Left colon (tissue), 2 donors: ENCODE measurements around the gene MTFR2. TPM values are rescaled to one million over a fixed set of nuclear protein-coding genes. Genes with fewer than 3 reads are reported as not detected.
"Not testable (repeated sequence)": the region's sequence is repeated elsewhere in the genome, so short reads cannot be mapped to it uniquely, and the experiment has no call there.

Experiments used
- ATAC-seq: fragments of 200-7000 bp; cut with Tn5 transposase; one replicate; pipeline ENCODE4 v1.9.1; 2020; ENCODE audit warnings: mild to moderate bottlenecking, moderate library complexity
- DNase-seq, 2 donors: peaks; one replicate each; pipeline ENCODE4 v3.0.0-alpha.2; 2020
- intact Hi-C, 2 donors: fragments of 100-400 bp; cut with DNase I in 1 of 2; cut with micrococcal nuclease in 1 of 2; formaldehyde crosslinking; loops; one replicate each; pipeline versions ENCODE4 v1.11.2 to v1.14.0; 2022; cut with DNase I, micrococcal nuclease
- total RNA-seq, 2 donors: library from RNA; stranded (reverse); fragmentation: NEBNext Ultra II Directional; extraction: Animal tissue kit (Norgen Biotek cat#: 25700); gene quantifications; one replicate each; pipeline ENCODE4 v1.2.1, GENCODE V29; 2021
- donor health status: DM: no; HTN: no; CAD: no.
- donor health status: DM: yes; HTN: yes; CAD: no.

MTFR2 gene
- total RNA-seq, 2 donors from 2014 or later: 1.2 to 3.1 TPM

GRCh38 chr6:136249336-136249735 lies 775 bp downstream of the MTFR2 start:
- no peak for ATAC-seq
- intact Hi-C loops: no loop called here
- DNase-seq: no peak

- ATAC-seq (no peak), DNase-seq (no peak)
- intact Hi-C loops: no loop called here
Measured at GRCh38 chr6:136244061-136244616, 6.0 kb downstream of the MTFR2 start.

DNA sequence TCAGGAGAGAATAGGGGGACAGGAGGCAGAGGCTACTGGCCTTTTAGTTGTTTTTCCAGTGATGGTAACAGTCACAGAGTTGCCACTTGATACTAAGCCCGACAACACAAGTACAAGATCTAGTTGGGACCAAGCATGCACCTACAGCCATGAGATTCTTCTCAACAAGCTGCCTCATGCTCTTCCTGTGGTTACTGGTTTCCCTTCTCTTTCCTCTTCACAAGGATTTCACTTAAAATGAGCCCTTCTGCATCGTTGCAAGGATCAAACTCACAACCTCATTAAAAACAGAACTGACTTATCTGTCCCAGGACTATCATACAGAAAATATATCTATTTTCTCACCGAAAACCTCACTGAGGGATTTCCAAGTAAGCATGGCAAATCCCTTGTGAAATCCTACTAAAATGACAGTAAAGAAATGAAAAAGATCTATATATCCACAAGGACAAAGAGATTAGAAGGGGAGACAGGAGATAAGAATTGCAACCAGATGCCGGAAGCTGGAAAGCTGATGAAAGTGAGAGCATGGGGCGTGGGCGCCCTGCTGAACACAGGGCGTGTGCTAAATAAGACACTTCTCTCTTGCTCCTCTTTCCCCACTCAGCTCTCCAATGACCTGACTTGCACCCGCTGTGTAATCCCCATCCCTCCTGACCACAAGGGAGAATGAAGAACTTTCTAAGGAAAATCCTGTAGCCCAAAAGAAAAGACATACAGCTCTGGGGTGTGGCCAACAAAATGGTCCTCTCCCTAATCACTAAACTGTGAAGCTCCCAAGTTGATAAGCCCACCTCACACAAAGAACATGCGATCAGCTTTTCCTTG lies 13.4 kb downstream of the MTFR2 start:
- no peak for DNase-seq
- intact Hi-C loops: no loop called here
- peak; percentile 49 for ATAC-seq

DNA sequence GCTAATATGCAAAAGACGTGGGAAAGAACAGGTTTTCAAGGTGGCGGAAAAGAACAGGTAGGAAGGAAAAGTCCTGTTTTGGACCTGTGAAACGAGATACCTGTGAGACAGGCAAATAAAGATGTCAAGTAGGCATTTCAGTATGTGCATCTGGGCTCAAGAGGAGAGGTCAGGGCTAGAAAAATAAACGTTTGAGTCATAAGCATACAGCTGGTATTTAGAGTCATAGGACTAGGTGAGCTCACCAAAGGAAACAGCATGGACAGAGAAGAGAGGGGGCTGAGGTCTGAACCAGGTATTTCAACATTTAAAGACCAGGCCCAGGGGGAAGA lies 14.9 kb downstream of the MTFR2 start:
- DNase-seq (no peak), ATAC-seq (no peak)
- intact Hi-C loops: no loop called here

- no peak for DNase-seq
- ATAC-seq: no peak
- intact Hi-C loops: no loop called here
Measured at GRCh38 chr6:136232701-136233100, 17.4 kb downstream of the MTFR2 start.

GRCh38 chr6:136230219-136230853 lies 19.8 kb downstream of the MTFR2 start:
- DNase-seq (no peak), ATAC-seq (peak; percentile 45)
- intact Hi-C loops: no loop called here

- intact Hi-C loops: no loop called here
- ATAC-seq (no peak), DNase-seq (no peak)
Measured at GRCh38 chr6:136228814-136229213, 21.3 kb downstream of the MTFR2 start.

GRCh38 chr6:136226674-136227377 lies 23.3 kb downstream of the MTFR2 start:
- DNase-seq (no peak), ATAC-seq (peak; percentile 63)
- intact Hi-C loops: loop anchor here in 1 of 2 donors (2.0 kb wide), 1 partner anchor 690 kb away; no protein-coding TSS in a partner anchor

GRCh38 chr6:136226027-136226673 lies 24.0 kb downstream of the MTFR2 start:
- intact Hi-C loops: loop anchor here in 1 of 2 donors (2.0 kb wide), 1 partner anchor 689 kb away; no protein-coding TSS in a partner anchor
- ATAC-seq: peak; percentile 83
- DNase-seq: peak in 1 of 2 donors; percentile 61

GRCh38 chr6:136225496-136225895 lies 24.6 kb downstream of the MTFR2 start:
- DNase-seq (no peak), ATAC-seq (no peak)
- intact Hi-C loops: no loop called here

DNA sequence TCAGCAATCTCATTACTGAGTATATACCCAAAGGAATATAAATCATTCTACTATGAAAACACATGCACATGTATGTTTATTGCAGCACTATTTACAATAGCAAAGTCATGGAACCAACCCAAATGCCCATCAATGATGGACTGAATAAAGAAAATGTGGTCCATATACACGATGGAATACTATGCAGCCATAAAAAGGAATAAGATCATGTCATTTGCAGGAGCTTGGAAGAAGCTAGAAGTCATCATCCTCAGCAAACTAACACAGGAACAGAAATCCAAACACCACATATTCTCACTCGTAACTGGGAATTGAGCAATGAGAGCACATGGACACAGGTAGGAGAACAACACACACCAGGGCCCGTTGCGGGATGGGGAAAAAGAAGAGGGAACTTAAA lies 25.1 kb downstream of the MTFR2 start:
- not testable (repeated sequence) for DNase-seq

DNA sequence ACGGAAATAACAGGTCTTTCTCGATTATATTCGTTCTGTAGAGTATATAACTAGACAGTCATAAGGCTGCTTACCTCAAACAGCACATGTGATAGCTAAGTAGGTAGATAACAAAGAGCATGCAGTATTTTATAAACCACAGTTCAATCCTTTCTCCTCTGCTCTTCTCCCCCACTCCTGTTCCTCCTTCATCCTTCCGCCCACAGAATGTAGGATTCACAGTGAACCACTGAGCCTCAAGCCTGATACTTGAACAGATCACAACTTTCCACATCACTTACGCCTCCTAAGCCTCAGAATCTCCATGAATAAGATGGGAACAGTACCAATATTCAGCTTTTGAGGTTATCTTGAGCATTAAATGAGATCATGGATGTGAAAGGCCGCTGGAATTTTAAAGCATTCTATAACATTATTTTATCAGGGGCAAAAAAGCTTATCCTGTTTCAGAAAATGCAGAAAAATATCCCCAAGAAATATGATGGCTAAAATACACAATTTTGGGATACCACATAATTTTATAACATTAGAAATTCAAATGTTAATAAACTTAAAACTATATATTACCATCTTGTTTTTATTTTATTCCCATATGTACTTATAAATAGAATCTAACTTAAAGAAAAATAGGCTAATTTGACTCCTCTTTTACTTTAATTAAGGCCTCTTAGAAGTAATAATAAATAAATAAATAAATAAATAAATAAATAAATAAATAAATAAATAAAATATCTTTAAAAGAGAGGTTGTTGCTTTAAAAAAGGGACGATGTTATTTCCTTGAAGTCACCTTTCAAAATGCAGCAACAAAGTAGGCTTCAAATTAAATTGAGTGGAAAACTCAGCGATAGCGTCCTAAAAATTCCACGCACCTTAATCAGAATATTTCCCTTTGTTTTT lies 33.4 kb downstream of the MTFR2 start:
- ATAC-seq: no peak
- intact Hi-C loops: no loop called here

More for the DNA sequence above, 25.1 kb downstream of the MTFR2 start:
- ATAC-seq, intact Hi-C loops: not testable (repeated sequence)

DNA sequence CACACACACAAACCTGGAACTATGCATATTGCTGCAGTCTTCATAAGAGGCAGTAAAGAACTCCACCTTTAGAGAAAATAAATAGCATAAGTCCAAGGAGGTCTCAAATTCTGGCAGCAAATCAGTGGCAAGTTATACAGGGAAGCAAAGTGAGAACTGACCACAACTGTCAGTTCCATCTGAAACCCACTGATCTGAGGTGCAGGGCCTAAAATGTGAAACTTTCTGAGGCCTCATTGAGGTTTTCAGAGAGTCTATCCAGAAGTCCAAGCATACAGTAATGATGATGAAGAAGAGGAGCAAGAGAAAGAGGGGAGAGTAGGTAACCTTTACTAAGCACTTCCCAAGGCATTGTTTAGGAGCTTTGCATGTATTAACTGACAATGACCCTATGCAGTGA lies 36.3 kb downstream of the MTFR2 start:
- ATAC-seq (no peak), DNase-seq (no peak)
- intact Hi-C loops: no loop called here

More for the DNA sequence above, 33.4 kb downstream of the MTFR2 start:
- no peak for DNase-seq

- DNase-seq: no peak
- intact Hi-C loops: no loop called here
Measured at GRCh38 chr6:136213012-136213539, 37.0 kb downstream of the MTFR2 start.

DNA sequence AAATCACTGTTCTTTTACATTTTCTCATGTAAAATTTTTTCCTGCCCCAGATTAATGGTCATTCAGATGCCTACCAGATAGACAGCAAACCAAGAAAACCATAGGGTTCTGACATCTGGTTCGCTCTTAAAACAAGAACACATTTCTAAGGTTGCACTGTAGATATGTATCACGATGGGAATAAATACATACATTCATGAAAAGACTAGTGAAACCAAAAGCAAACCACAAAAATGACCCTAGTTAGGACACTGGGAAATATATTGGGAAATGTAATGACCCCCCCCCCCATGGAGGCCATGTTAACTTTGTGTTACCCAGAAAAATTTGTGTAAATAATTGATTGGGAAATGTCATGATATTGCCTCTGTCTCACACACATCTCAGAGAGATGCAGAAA lies 37.5 kb downstream of the MTFR2 start:
- DNase-seq (no peak), ATAC-seq (no peak)
- intact Hi-C loops: no loop called here

More at GRCh38 chr6:136213012-136213539, 37.0 kb downstream of the MTFR2 start:
- ATAC-seq: no peak

GRCh38 chr6:136210398-136211165 lies 39.5 kb downstream of the MTFR2 start:
- DNase-seq: no peak
- intact Hi-C loops: no loop called here
- no peak for ATAC-seq

DNA sequence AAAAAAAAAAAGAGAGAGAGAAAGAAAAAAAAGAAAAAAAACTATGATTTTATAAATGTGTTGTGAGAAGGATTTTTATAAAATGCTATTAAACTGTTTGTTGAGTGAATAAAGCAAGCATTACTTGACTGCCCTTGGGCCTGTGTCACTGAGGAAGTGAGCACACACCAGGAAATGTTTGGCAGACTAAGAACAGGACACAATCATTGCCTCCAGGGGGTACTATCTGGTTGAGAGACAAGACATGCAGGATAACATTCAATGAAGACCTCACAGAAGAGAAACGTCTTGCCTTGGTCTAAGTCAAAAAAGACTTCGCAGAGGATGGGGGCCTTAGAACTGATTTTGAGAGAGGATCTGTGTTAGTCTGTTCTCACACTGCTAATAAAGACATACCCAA lies 40.6 kb downstream of the MTFR2 start:
- intact Hi-C loops: no loop called here
- DNase-seq (no peak), ATAC-seq (no peak)
